Measurements from ENCODE around the gene GRIP1.

Gene GRIP1

DNA sequence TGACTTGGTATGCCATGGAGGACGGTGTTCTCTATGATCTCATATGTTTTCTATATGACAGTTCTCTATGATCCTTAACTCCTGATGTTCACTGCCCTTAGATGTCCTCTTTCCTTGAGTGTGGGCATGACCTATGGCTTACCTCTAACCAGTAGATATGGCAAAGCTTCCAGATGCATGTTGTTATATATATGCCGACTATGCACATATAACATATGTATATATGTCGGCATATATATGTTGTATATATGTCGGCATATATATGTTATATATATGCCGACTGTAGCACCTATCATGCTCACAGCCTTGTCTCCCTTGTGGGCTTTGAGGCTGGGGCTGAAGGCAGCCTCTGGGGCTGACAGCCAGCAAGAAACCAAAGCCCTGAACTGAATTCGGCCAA, 106.0 kb downstream of the GRIP1 start:
- no peaks in the 10 kb centered on the region for H3K27me3 ChIP-seq (ENCODE audit: insufficient read depth, low read length, poor library complexity)
- H3K4me3 ChIP-seq (ENCODE audit: low read depth in 1 of 2, low read length in 2 of 2): no peak overlapping the region
- no peaks in the 10 kb centered on the region for H3K36me3 ChIP-seq (ENCODE audit: insufficient read depth, low read length)
- H3K27ac ChIP-seq (ENCODE audit: low read length): no peak overlapping the region
- ATAC-seq (ENCODE audit: insufficient read depth, low read depth) (no peak), DNase-seq (no peak)
- H4K20me1 ChIP-seq (ENCODE audit: insufficient read depth, low read length): no peaks in the 10 kb centered on the region
- H3K79me2 ChIP-seq (ENCODE audit: insufficient read depth, low read length): no peaks in the 10 kb centered on the region
- H2AFZ ChIP-seq (ENCODE audit: low read depth, low read length): no peak overlapping the region
- no peak for TF ChIP-seq EZH2 (IDR thresholded peaks at IDR 0.05; ENCODE audit: borderline replicate concordance, low read depth, low read length, severe bottlenecking)
- TF ChIP-seq, protein P1, sequence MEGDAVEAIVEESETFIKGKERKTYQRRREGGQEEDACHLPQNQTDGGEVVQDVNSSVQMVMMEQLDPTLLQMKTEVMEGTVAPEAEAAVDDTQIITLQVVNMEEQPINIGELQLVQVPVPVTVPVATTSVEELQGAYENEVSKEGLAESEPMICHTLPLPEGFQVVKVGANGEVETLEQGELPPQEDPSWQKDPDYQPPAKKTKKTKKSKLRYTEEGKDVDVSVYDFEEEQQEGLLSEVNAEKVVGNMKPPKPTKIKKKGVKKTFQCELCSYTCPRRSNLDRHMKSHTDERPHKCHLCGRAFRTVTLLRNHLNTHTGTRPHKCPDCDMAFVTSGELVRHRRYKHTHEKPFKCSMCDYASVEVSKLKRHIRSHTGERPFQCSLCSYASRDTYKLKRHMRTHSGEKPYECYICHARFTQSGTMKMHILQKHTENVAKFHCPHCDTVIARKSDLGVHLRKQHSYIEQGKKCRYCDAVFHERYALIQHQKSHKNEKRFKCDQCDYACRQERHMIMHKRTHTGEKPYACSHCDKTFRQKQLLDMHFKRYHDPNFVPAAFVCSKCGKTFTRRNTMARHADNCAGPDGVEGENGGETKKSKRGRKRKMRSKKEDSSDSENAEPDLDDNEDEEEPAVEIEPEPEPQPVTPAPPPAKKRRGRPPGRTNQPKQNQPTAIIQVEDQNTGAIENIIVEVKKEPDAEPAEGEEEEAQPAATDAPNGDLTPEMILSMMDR (IDR thresholded peaks at IDR 0.05; ENCODE audit: borderline replicate concordance, extremely low read depth, low read length, poor library complexity, severe bottlenecking): no peak
- no peak overlapping the region for H3K4me2 ChIP-seq (ENCODE audit: insufficient read depth, low read length)
- no peaks in the 10 kb centered on the region for H3K9me3 ChIP-seq (ENCODE audit: insufficient read depth, low read length, severe bottlenecking)
- no peak overlapping the region for H3K9ac ChIP-seq (ENCODE audit: low read depth, low read length)
- H3K4me1 ChIP-seq (ENCODE audit: insufficient read depth, low read length): no peaks in the 10 kb centered on the region

DNA sequence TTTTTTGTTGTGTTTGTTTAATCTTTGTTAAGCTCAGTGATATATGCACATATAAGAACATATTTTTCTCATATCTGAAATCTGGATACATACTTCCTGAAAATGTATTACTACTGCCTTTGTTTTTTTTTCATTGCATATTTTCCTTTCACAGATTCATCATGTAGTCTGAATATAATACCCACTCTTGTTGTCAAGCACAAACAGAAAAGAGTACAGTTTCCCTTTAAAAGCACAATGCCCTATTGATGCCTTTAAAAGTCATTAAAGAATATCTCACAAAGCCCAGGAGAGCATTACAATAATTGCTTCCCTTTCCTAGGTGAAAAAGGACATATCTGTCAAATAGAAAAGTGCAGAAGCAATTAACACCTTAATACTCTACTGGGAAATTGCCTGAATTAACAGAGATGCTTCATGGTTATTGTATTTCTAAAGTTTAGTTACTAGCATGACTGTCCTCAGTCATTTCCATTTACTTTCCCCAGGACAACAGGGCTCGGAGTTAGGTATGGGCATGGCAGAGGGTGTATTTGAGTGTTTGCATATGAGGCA, 107.4 kb downstream of the GRIP1 start:
- H3K79me2 ChIP-seq (ENCODE audit: insufficient read depth, low read length): no peaks in the 10 kb centered on the region
- no peaks in the 10 kb centered on the region for H3K36me3 ChIP-seq (ENCODE audit: insufficient read depth, low read length)
- TF ChIP-seq, protein P1 (IDR thresholded peaks at IDR 0.05; ENCODE audit: borderline replicate concordance, extremely low read depth, low read length, poor library complexity, severe bottlenecking): no peak
- no peak for TF ChIP-seq EZH2 (IDR thresholded peaks at IDR 0.05; ENCODE audit: borderline replicate concordance, low read depth, low read length, severe bottlenecking)
- no peak overlapping the region for H3K27ac ChIP-seq (ENCODE audit: low read length)
- H3K4me1 ChIP-seq (ENCODE audit: insufficient read depth, low read length): no peaks in the 10 kb centered on the region
- no peak overlapping the region for H3K4me2 ChIP-seq (ENCODE audit: insufficient read depth, low read length)
- no peaks in the 10 kb centered on the region for H3K9me3 ChIP-seq (ENCODE audit: insufficient read depth, low read length, severe bottlenecking)
- ATAC-seq (ENCODE audit: insufficient read depth, low read depth) (no peak), DNase-seq (no peak)
- no peak overlapping the region for H3K4me3 ChIP-seq (ENCODE audit: low read depth in 1 of 2, low read length in 2 of 2)
- H3K27me3 ChIP-seq (ENCODE audit: insufficient read depth, low read length, poor library complexity): no peaks in the 10 kb centered on the region
- no peak overlapping the region for H3K9ac ChIP-seq (ENCODE audit: low read depth, low read length)
- H4K20me1 ChIP-seq (ENCODE audit: insufficient read depth, low read length): no peaks in the 10 kb centered on the region
- no peak overlapping the region for H2AFZ ChIP-seq (ENCODE audit: low read depth, low read length)

DNA sequence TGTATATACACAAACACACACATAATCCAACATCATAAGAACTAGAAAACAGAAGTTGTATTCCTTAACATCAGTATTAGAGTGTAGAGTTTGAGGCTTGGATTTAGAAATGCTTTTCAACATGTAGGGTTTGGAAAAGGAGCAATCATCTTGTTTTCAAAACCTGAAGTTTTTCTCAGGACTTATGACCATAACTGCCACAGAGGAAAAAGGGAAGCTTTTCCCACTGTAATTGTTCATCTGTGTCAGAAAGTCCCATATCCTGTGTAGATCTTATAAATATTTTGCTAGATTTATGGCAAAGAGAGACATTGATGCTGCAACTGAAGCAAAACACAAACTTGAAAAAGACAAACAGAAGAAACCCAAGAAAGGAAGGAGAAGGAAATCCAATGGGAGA, 115.7 kb downstream of the GRIP1 start:
- H3K9ac ChIP-seq (ENCODE audit: low read depth, low read length): no peak overlapping the region
- no peaks in the 10 kb centered on the region for H3K36me3 ChIP-seq (ENCODE audit: insufficient read depth, low read length)
- no peaks in the 10 kb centered on the region for H3K27me3 ChIP-seq (ENCODE audit: insufficient read depth, low read length, poor library complexity)
- ATAC-seq (ENCODE audit: insufficient read depth, low read depth): no peak
- H4K20me1 ChIP-seq (ENCODE audit: insufficient read depth, low read length): no peaks in the 10 kb centered on the region
- H3K9me3 ChIP-seq (ENCODE audit: insufficient read depth, low read length, severe bottlenecking): no peaks in the 10 kb centered on the region
- TF ChIP-seq, protein P1 (IDR thresholded peaks at IDR 0.05; ENCODE audit: borderline replicate concordance, extremely low read depth, low read length, poor library complexity, severe bottlenecking): no peak
- TF ChIP-seq EZH2 (IDR thresholded peaks at IDR 0.05; ENCODE audit: borderline replicate concordance, low read depth, low read length, severe bottlenecking): no peak
- no peak overlapping the region for H2AFZ ChIP-seq (ENCODE audit: low read depth, low read length)
- no peak overlapping the region for H3K4me3 ChIP-seq (ENCODE audit: low read depth in 1 of 2, low read length in 2 of 2)
- no peaks in the 10 kb centered on the region for H3K79me2 ChIP-seq (ENCODE audit: insufficient read depth, low read length)
- no peak overlapping the region for H3K4me2 ChIP-seq (ENCODE audit: insufficient read depth, low read length)
- no peaks in the 10 kb centered on the region for H3K4me1 ChIP-seq (ENCODE audit: insufficient read depth, low read length)
- no peak overlapping the region for H3K27ac ChIP-seq (ENCODE audit: low read length)
- no peak for DNase-seq

DNA sequence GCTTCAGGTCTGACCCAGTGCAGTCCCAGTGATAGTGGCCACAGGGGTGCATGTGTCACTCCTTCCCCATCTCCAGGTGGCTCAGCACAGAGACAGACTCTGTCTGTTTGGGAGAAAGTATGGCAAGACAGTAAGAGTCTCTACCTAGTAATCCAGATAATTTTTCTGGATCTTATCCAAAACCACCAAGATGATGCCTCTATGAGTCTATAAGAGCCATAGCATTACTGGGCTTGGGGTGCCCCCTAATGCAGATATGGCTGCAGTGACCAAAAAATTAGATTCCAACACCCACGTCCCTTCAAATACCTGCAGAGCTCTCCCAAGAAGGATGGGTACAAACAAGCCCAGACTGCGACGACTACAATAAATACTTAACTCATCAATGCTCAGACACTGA, 123.8 kb downstream of the GRIP1 start:
- H3K36me3 ChIP-seq (ENCODE audit: insufficient read depth, low read length): no peaks in the 10 kb centered on the region
- no peaks in the 10 kb centered on the region for H3K27me3 ChIP-seq (ENCODE audit: insufficient read depth, low read length, poor library complexity)
- no peak overlapping the region for H3K27ac ChIP-seq (ENCODE audit: low read length)
- TF ChIP-seq EZH2 (IDR thresholded peaks at IDR 0.05; ENCODE audit: borderline replicate concordance, low read depth, low read length, severe bottlenecking): no peak
- TF ChIP-seq, protein P1 (IDR thresholded peaks at IDR 0.05; ENCODE audit: borderline replicate concordance, extremely low read depth, low read length, poor library complexity, severe bottlenecking): no peak
- H3K79me2 ChIP-seq (ENCODE audit: insufficient read depth, low read length): no peaks in the 10 kb centered on the region
- H2AFZ ChIP-seq (ENCODE audit: low read depth, low read length): no peak overlapping the region; the same call in 1 of the 2 replicates
- H3K4me2 ChIP-seq (ENCODE audit: insufficient read depth, low read length): no peak overlapping the region
- no peak overlapping the region for H3K9ac ChIP-seq (ENCODE audit: low read depth, low read length)
- H3K9me3 ChIP-seq (ENCODE audit: insufficient read depth, low read length, severe bottlenecking): no peaks in the 10 kb centered on the region
- DNase-seq (no peak), ATAC-seq (ENCODE audit: insufficient read depth, low read depth) (no peak)
- H3K4me1 ChIP-seq (ENCODE audit: insufficient read depth, low read length): no peaks in the 10 kb centered on the region
- H3K4me3 ChIP-seq (ENCODE audit: low read depth in 1 of 2, low read length in 2 of 2): no peak overlapping the region
- no peaks in the 10 kb centered on the region for H4K20me1 ChIP-seq (ENCODE audit: insufficient read depth, low read length)

All from DND-41 (cell line).